OCI-LY1 (cell line): ENCODE measurements around the gene BACH1.

Experiments used
- EZH2 ChIP-seq: fragments of 200-600 bp; sonication (generic), shearing (Covaris generic); IDR thresholded peaks from 2 replicates; pipeline ENCODE4 v1.8.0; 2017; ENCODE audit warnings: borderline replicate concordance, mixed run types, mild to moderate bottlenecking, antibody characterized with exemption, low read length, moderate library complexity, mixed read lengths
- TF ChIP-seq, protein P1 (sequence below): fragments of 200-600 bp; sonication (generic), shearing (Covaris generic); IDR thresholded peaks from 2 replicates; pipeline ENCODE4 v1.5.1; 2017; ENCODE audit warnings: mild to moderate bottlenecking, antibody characterized with exemption, low read length, moderate library complexity, mixed read lengths

DNA sequence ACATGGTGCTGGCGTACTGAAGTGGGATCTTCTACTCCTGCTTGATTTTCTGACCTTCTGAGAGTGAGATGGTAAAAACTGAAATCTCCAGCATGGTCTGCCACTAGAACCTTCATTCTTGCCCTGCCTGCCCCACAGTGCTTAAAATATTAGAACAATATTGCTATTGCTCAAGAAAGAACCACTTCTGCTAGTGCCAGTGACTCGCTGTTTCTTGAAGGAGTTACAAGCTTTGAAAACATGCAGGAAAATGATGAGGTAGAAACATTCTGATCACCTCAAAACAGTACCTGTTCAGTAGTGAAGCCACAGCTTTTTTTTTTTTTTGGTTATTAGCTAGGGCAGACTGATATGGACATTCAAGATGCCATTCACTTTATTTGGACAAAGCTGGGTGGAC lies 95.3 kb downstream of the BACH1 start:
- TF ChIP-seq, protein P1, sequence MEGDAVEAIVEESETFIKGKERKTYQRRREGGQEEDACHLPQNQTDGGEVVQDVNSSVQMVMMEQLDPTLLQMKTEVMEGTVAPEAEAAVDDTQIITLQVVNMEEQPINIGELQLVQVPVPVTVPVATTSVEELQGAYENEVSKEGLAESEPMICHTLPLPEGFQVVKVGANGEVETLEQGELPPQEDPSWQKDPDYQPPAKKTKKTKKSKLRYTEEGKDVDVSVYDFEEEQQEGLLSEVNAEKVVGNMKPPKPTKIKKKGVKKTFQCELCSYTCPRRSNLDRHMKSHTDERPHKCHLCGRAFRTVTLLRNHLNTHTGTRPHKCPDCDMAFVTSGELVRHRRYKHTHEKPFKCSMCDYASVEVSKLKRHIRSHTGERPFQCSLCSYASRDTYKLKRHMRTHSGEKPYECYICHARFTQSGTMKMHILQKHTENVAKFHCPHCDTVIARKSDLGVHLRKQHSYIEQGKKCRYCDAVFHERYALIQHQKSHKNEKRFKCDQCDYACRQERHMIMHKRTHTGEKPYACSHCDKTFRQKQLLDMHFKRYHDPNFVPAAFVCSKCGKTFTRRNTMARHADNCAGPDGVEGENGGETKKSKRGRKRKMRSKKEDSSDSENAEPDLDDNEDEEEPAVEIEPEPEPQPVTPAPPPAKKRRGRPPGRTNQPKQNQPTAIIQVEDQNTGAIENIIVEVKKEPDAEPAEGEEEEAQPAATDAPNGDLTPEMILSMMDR: no peak
- TF ChIP-seq EZH2: no peak
